NCI-H187 (cell line): Measurements from ENCODE around the gene RHBDD1.

Source experiments
- DNase-seq, 2 experiments: peaks; one replicate each; lab custom pipeline; 2025; lab: John Stamatoyannopoulos, UW

RHBDD1 gene

DNA sequence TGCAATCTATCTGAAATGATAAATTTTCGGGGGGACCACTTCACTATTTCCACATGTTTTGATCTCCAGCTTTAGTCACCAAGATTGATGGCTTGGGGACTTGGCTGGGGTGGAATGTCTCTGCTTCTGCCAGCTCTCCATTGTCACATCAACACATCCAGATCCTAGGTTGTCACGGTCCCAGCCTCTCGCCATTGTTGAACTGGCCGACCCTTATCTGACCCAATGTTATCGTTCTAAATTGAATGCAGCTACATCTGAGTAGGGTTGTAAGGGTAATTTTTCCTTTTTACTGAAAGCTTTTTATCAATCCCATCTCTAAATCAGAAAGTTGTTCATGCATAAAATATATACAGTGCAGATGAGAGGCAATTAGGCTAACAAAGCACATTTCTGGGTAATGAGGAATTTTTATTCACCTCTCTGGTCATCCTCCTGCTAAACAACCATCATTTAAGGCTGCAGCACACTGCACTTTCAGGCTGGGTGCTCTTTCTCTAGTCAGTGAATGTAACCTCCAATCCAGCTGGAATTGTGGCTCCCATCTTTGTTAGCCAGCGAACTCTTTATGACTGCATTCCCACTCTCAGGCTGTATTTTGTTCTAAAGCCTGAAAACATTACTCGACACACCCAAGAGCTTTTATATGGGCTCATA, 200.0 kb downstream of the RHBDD1 start:
- DNase-seq: no peak

DNA sequence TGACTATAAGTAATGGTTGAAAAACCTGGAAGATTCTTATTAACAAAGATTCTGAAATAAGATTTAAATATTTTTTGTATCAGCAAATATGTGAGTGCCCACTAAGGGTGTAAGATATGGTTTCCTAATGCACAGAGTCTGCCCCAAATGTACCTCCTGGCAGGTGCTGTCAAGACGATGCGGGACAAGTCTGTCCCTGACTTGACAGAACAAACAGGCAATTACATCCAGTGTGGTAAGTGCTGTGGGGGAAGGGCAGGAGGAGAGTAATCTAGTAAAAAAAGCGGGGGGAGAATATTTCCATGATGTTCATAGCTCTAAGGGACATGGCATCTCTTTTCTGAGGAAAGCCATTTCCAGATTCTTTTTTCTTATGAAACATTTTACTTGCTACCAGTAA, 200.7 kb downstream of the RHBDD1 start:
- no peak for DNase-seq

DNA sequence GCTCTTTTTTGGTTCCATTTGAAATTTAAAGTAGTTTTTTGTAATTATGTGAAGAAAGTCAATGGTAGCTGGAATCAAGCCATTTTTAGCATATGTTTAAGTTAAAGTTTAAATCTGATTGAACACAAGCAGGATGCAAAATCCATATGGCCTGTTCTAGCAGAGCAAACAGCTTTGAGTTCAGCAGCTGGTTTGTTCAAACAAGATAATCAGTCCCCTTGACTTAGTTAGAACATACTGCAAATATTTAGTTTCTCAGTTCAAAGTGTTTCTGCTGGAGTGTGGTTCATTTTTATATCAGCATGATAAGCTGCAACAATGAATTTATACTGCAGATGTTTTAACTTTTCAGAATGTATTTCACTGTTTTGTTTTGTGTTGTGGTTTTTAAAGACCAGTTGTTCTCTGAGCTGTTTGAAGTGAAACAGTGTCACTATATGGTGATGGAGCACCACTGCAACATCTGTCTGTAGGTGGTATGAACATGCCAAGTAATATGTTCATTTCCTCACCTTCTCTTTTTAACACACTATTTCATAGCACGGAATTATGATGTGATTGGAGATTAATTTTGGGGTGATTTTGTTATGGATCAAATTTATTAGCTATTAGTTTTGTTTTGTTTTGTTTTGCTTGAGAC, 202.8 kb downstream of the RHBDD1 start:
- DNase-seq: no peak

DNA sequence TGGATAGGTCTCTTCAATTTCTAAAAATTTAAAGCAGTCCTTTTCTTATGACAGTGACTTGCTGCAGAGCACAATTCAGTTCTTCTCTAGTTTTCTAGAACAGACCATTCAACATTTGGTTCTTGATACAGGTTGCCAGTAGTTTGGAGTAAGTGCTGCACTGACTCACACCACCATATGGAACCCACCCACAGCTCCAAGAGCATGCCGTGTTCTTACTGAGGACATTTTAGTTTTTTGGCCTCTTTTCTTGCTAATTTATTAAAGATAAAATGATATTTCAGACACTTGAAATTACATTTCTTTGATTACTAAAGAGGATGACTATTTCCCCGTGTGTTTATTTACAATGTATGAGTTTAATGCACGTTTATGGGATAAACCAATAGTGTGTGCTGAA, 208.1 kb downstream of the RHBDD1 start:
- no peak for DNase-seq
